GM19351 (cell line): ENCODE data around the gene NPB.

Experiments used
- ATAC-seq: cut with Tn5 transposase; IDR thresholded peaks from one replicate; pipeline ENCODE4 v1.9.1; 2021; ENCODE audit warnings: mild to moderate bottlenecking, moderate library complexity; ENCODE audit not compliant: unreplicated experiment

The NPB gene

GRCh38 chr17:81934850-81935708, 33.0 kb downstream of the NPB start:
- ATAC-seq: no peak

GRCh38 chr17:81935709-81936084, 33.7 kb downstream of the NPB start:
- ATAC-seq: no peak

DNA sequence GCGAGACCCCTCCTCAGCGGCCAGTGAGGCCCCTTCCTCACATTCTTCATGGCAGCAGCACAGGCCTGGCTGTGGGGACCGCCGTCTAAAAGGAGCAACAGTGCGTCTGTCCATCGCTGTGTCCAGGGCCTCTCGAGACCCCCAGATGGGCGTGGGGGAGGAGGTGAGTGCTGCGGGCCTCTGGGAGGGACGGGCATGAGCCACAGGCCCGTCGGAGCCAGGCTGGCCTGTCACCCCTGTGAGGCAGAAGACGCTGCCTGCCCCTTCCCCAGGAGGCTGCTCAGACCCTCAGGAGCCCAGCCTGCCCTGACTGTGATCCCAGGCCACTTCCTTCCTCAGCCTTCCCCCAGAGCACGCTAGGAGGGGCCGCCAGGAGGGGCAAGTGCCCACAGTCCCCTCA, 37.2 kb downstream of the NPB start:
- no peak for ATAC-seq

- ATAC-seq: no peak
Observed at GRCh38 chr17:81939881-81940385, 37.9 kb downstream of the NPB start.

DNA sequence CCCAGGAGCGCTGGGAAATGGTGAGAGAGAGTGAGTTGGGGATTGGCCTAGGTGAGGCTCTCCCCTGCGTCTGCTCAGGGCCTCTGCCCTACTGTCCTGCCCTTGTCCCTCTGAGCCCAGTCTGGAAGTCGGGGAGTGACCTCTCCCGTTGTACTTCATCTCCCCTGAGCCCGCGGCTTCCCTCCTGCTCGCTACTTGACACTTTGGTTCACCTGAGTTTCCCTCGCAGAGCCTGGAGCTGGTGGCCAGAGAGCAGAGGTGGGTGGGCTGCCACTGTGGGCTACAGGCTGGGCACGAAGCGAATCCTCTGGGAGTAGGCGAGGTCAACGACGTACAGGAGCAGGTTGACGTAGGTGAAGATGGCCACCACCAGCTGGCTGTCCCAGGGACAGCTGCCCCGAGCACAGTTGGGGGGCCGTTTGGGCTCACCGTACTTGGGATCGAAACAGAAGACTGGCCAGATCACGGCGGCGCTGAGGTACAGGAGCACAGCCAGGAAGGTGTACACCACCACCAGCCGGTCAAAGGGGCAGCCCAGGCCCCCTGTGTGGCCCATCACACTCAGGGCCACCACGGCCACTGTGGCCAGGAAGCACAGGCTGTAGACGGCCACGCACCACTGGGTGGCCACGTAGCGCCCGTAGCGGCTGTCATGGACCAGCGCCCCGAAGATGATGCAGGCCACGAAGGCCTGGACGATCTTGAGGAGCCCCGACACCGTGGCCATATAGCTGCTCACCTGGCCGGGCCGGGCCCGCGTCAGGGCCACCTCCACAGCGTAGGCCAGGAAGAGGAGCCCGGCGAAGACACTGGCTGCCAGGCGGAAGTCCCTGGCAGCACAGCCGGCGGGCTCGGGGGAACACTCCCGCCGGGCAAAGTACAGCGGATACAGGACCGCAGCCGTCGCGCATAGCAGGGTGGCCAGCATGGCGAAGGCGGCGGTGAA, 38.8 kb downstream of the NPB start:
- no peak for ATAC-seq

GRCh38 chr17:81941484-81942166, 39.6 kb downstream of the NPB start:
- no peak for ATAC-seq

DNA sequence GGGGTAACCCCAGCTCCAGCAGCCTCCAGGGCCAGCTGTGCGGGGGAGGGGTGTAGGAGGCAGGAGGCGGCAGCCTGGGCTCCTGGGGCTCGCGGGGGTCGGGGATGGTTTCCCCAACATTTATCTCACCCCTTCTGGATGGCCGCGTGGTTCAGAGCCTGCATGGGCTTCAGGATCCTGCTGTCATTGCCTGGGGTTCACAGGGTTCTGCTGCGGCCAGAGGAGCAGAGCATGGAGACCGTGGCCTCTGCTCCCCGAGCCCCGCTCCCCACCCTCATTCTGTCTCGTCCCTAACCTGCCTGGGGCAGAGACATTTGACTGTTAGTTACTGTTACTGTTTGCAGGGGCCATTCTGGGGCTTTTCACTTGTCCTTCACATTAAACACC, 40.1 kb downstream of the NPB start:
- no peak for ATAC-seq

DNA sequence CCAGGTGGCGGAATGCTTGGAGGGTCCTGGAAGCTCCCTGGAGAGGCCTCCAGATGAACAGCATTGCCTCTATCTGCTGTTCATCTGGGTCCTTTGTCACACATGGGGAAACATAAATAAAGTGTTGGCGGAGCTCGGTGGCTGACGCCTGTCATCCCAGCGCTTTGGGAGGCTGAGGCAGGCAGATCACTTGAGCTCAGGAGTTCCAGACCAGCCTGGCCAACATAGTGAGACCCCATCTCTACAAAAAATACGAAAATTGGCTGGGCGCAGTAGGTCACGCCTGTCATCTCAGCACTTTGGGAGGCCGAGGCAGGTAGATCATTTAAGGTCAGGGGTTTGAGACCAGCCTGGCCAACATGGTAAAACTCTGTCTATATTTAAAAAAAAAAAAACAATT, 42.8 kb downstream of the NPB start:
- no peak for ATAC-seq

DNA sequence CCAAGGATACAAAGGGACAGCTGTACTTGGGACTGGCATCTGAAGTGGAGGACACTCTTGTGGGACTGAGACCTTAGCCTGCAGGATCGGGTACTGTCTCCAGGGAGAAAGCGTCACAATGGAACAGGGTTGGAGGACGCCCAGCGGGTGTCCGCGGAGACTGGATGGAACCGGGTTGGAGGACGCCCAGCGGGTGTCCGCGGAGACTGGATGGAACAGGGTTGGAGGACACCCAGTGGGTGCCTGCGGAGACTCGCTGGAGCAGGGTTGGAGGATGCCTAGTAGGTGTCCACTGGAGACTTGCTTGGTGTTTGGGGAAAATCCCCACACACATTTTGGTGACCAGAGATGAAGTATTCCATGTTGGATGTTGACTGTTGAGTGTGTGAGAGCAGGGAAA, 45.2 kb downstream of the NPB start, which contains the start of gene MYADML2:
MYADML2 (minus strand) TSS at position 45 of the 400 bp plus-strand sequence. CDS start 5,492 bp downstream, outside the sequence.
- no peak for ATAC-seq

- no peak for ATAC-seq
Observed at GRCh38 chr17:81948635-81949378, 46.8 kb downstream of the NPB start.

- ATAC-seq: no peak
Observed at GRCh38 chr17:81950501-81950900, 48.5 kb downstream of the NPB start.

GRCh38 chr17:81951785-81952684, 50.0 kb downstream of the NPB start:
- ATAC-seq: no peak
